H9 (cell line): ENCODE results near the gene NUP214. TPM values are rescaled to one million over a fixed set of nuclear protein-coding genes. Genes with fewer than 3 reads are reported as not detected.
A peak's percentile ranks its signal among the peaks of the same experiment; 100 is the strongest.

Source experiments
- DNase-seq: peaks from one replicate; pipeline ENCODE4 v3.0.0-alpha.2; 2017
- H2AFZ ChIP-seq: one replicate; pipeline ENCODE4 v1.6.1; 2013; ENCODE audit warnings: mild to moderate bottlenecking, low read length, control low read depth, moderate library complexity
- H2AK5ac ChIP-seq: 2 replicates; pipeline ENCODE4 v1.6.1; 2013; ENCODE audit warnings: low read length, control low read depth, mixed read lengths; ENCODE audit not compliant: insufficient read length
- H2BK120ac ChIP-seq: one replicate; pipeline ENCODE4 v1.6.1; 2013; ENCODE audit warnings: low read depth, mild to moderate bottlenecking, low read length, control low read depth, inconsistent platforms; ENCODE audit not compliant: poor library complexity, severe bottlenecking
- H2BK12ac ChIP-seq: 2 replicates; pipeline ENCODE4 v1.6.1; 2013; ENCODE audit warnings: low read length, control low read depth, mixed read lengths, low read depth; ENCODE audit not compliant: insufficient read length
- H2BK15ac ChIP-seq: 2 replicates; pipeline ENCODE4 v1.6.1; 2013; ENCODE audit warnings: low read depth, low read length, control low read depth
- H2BK20ac ChIP-seq: one replicate; pipeline ENCODE4 v1.6.1; 2013; ENCODE audit warnings: low read depth, mild to moderate bottlenecking, low read length, control low read depth, inconsistent platforms; ENCODE audit not compliant: poor library complexity, severe bottlenecking
- H2BK5ac ChIP-seq: 2 replicates; pipeline ENCODE4 v1.6.1; 2013; ENCODE audit warnings: low read length, control low read depth, mixed read lengths; ENCODE audit not compliant: insufficient read length
- H3K14ac ChIP-seq: 2 replicates; pipeline ENCODE4 v1.6.1; 2013; ENCODE audit warnings: low read length, control low read depth; ENCODE audit not compliant: insufficient read depth
- H3K18ac ChIP-seq: 2 replicates; pipeline ENCODE4 v1.6.1; 2013; ENCODE audit warnings: low read depth, mild to moderate bottlenecking, mixed read lengths, low read length, control low read depth; ENCODE audit not compliant: insufficient read length
- H3K23ac ChIP-seq: 2 replicates; pipeline ENCODE4 v1.6.1; 2013; ENCODE audit warnings: low read length, control low read depth, mixed read lengths, low read depth; ENCODE audit not compliant: insufficient read length
- H3K23me2 ChIP-seq: 2 replicates; pipeline ENCODE4 v1.6.1; 2013; ENCODE audit warnings: low read depth, mild to moderate bottlenecking, mixed read lengths, low read length, control low read depth; ENCODE audit not compliant: insufficient read length, poor library complexity, severe bottlenecking
- H3K27ac ChIP-seq: 2 replicates; pipeline ENCODE4 v1.5.1; 2013; ENCODE audit warnings: low read length, control low read depth, mixed read lengths, low read depth; ENCODE audit not compliant: insufficient read length
- H3K27me3 ChIP-seq: 2 replicates; pipeline ENCODE4 v1.6.1; 2013; ENCODE audit warnings: low read length, control low read depth, inconsistent platforms; ENCODE audit not compliant: insufficient read depth
- H3K4ac ChIP-seq: 2 replicates; pipeline ENCODE4 v1.6.1; 2013; ENCODE audit warnings: low read depth, mild to moderate bottlenecking, control low read depth, inconsistent platforms, low read length, moderate library complexity
- H3K4me1 ChIP-seq: 2 replicates; pipeline ENCODE4 v1.6.1; 2013; ENCODE audit warnings: low read length, control low read depth, inconsistent platforms; ENCODE audit not compliant: insufficient read depth
- H3K4me2 ChIP-seq: 2 replicates; pipeline ENCODE4 v1.6.1; 2013; ENCODE audit warnings: low read length, control low read depth, mixed read lengths; ENCODE audit not compliant: insufficient read length, insufficient read depth
- H3K56ac ChIP-seq: 2 replicates; pipeline ENCODE4 v1.6.1; 2013; ENCODE audit warnings: low read depth, mild to moderate bottlenecking, mixed read lengths, low read length, control low read depth; ENCODE audit not compliant: insufficient read length
- H3K79me1 ChIP-seq: 2 replicates; pipeline ENCODE4 v1.6.1; 2013; ENCODE audit warnings: low read depth, mild to moderate bottlenecking, moderate library complexity, low read length, control low read depth, inconsistent platforms; ENCODE audit not compliant: insufficient read depth, poor library complexity, severe bottlenecking
- H3K79me2 ChIP-seq: 2 replicates; pipeline ENCODE4 v1.6.1; 2013; ENCODE audit warnings: low read length, control low read depth, inconsistent platforms; ENCODE audit not compliant: insufficient read depth
- H3K9ac ChIP-seq: 2 replicates; pipeline ENCODE4 v1.6.1; 2013; ENCODE audit warnings: low read length, control low read depth, mixed read lengths; ENCODE audit not compliant: insufficient read length; ENCODE audit errors: extremely low read depth
- H3K9me3 ChIP-seq: one replicate; pipeline ENCODE4 v1.6.1; 2013; ENCODE audit warnings: low read depth, low read length, inconsistent platforms; ENCODE audit not compliant: control insufficient read depth
- H3T11ph ChIP-seq: one replicate; pipeline ENCODE4 v1.6.1; 2013; ENCODE audit warnings: mild to moderate bottlenecking, low read length, control low read depth, inconsistent platforms
- H4K20me1 ChIP-seq: one replicate; pipeline ENCODE4 v1.6.1; 2013; ENCODE audit not compliant: control insufficient read depth, insufficient read length, insufficient read depth
- H4K5ac ChIP-seq: 2 replicates; pipeline ENCODE4 v1.6.1; 2013; ENCODE audit warnings: low read depth, mild to moderate bottlenecking, mixed read lengths, low read length, control low read depth; ENCODE audit not compliant: insufficient read length
- H4K8ac ChIP-seq: replicated peaks from 2 replicates; pipeline ENCODE4 v1.6.1; 2013; ENCODE audit warnings: low read length, control low read depth, mixed read lengths, low read depth; ENCODE audit not compliant: insufficient read length
- H4K91ac ChIP-seq: 2 replicates; pipeline ENCODE4 v1.6.1; 2013; ENCODE audit warnings: low read depth, mild to moderate bottlenecking, moderate library complexity, mixed read lengths, low read length, control low read depth; ENCODE audit not compliant: insufficient read length
- H3K27ac Mint-ChIP-seq, 3 experiments: 2 replicates in 2 of 3; 3 replicates in 1 of 3; pipeline ENCODE4 v1.8.0; 2020 to 2021; ENCODE audit warnings: mixed read lengths in 3 of 3, mild to moderate bottlenecking in 1 of 3, moderate library complexity in 1 of 3
- H3K27me3 Mint-ChIP-seq: 2 replicates; pipeline ENCODE4 v1.8.0; 2021; ENCODE audit warnings: low read depth, mild to moderate bottlenecking, moderate library complexity, mixed read lengths
- H3K36me3 Mint-ChIP-seq, 3 experiments: 2 replicates in 2 of 3; 3 replicates in 1 of 3; pipeline ENCODE4 v1.8.0; 2020 to 2021; ENCODE audit warnings: low read depth in 3 of 3, mixed read lengths in 3 of 3; ENCODE audit not compliant: insufficient read depth in 1 of 3
- H3K4me1 Mint-ChIP-seq, 2 experiments: 2 replicates each; pipeline ENCODE4 v1.8.0; 2020; ENCODE audit warnings: mixed read lengths in 2 of 2
- H3K4me3 Mint-ChIP-seq, 2 experiments: 2 replicates in 1 of 2; 3 replicates in 1 of 2; pipeline ENCODE4 v1.8.0; 2020 to 2021; ENCODE audit warnings: mild to moderate bottlenecking in 2 of 2, mixed read lengths in 2 of 2, moderate library complexity in 1 of 2
- H3K9me3 Mint-ChIP-seq, 2 experiments: 2 replicates in 1 of 2; 3 replicates in 1 of 2; pipeline ENCODE4 v1.8.0; 2020; ENCODE audit warnings: mild to moderate bottlenecking in 2 of 2, mixed read lengths in 2 of 2, moderate library complexity in 1 of 2
- WGBS: extraction: QIAGEN DNeasy Blood & Tissue Kit; methylation state at CpG from one replicate; pipeline ENCODE4 v1.1.7; 2013; ENCODE audit warnings: missing lambda C conversion rate, low lambda C conversion rate, mixed read lengths; ENCODE audit not compliant: insufficient read length; ENCODE audit errors: extremely low coverage; 5-methylcytosine and 5-hydroxymethylcytosine counted together
- total RNA-seq: library from RNA; stranded (reverse); gene quantifications from 2 replicates; pipeline ENCODE4 v1.2.1, GENCODE V29; 2021
- TF ChIP-seq, protein P1 (sequence below): fragments of 200-600 bp; sonication (generic); conservative IDR thresholded peaks from 3 replicates; pipeline ENCODE4 v1.8.0; 2021; ENCODE audit warnings: antibody characterized with exemption, mild to moderate bottlenecking

Gene NUP214
- total RNA-seq, 1 experiment from 2014 or later: 53.8 TPM

- WGBS: no CpG with 5 or more reads among the region's 6 CpGs
- Mint-ChIP-seq H3K36me3 (peaks cover 16 to 53% (median 35%) of the 10 kb centered on the region in 3 experiments; a peak in 6 of 7 replicates), H3K27ac (peak overlapping the region in 1 of 3 experiments; percentile 79; a peak in 2 of 7 replicates), H3K4me1 (no peaks in the 10 kb centered on the region), H3K4me3 (no peak overlapping the region), H3K9me3 (no peaks in the 10 kb centered on the region), H3K27me3 (no peaks in the 10 kb centered on the region)
- Histone ChIP-seq H3K14ac (no peak overlapping the region), H4K20me1 (no peaks in the 10 kb centered on the region), H3T11ph (no peak overlapping the region), H3K18ac (no peak overlapping the region), H3K9ac (no peak overlapping the region), H3K56ac (no peak overlapping the region), H2BK15ac (no peak overlapping the region), H4K91ac (no peak overlapping the region), H3K4me2 (no peak overlapping the region), H4K8ac (no peak overlapping the region), H3K27me3 (no peaks in the 10 kb centered on the region), H2BK12ac (no peak overlapping the region), H2BK20ac (no peak overlapping the region), H3K27ac (no peak overlapping the region), H2AFZ (no peak overlapping the region), H3K4ac (no peak overlapping the region), H3K23ac (no peak overlapping the region), H3K79me2 (no peaks in the 10 kb centered on the region), H2AK5ac (no peak overlapping the region), H3K79me1 (no peaks in the 10 kb centered on the region), H3K23me2 (no peaks in the 10 kb centered on the region), H2BK120ac (no peak overlapping the region), H2BK5ac (no peak overlapping the region), H4K5ac (no peak overlapping the region), H3K4me1 (no peaks in the 10 kb centered on the region), H3K9me3 (no peaks in the 10 kb centered on the region)
- no peak for DNase-seq
- TF ChIP-seq, protein P1, sequence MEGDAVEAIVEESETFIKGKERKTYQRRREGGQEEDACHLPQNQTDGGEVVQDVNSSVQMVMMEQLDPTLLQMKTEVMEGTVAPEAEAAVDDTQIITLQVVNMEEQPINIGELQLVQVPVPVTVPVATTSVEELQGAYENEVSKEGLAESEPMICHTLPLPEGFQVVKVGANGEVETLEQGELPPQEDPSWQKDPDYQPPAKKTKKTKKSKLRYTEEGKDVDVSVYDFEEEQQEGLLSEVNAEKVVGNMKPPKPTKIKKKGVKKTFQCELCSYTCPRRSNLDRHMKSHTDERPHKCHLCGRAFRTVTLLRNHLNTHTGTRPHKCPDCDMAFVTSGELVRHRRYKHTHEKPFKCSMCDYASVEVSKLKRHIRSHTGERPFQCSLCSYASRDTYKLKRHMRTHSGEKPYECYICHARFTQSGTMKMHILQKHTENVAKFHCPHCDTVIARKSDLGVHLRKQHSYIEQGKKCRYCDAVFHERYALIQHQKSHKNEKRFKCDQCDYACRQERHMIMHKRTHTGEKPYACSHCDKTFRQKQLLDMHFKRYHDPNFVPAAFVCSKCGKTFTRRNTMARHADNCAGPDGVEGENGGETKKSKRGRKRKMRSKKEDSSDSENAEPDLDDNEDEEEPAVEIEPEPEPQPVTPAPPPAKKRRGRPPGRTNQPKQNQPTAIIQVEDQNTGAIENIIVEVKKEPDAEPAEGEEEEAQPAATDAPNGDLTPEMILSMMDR: peak; percentile 53
Observed at GRCh38 chr9:131181091-131181681, 55.8 kb downstream of the NUP214 start.
